Trophoblast cell (in vitro differentiated cells and primary cell): ENCODE results near the gene ZNRF2.
"Not testable (repeated sequence)": the region's sequence is repeated elsewhere in the genome, so short reads cannot be mapped to it uniquely, and the experiment has no call there.

Source experiments
- DNase-seq, 2 donors: peaks; one replicate each; pipeline ENCODE4 v3.0.0-alpha.2; 2016
- H2AFZ ChIP-seq: 2 replicates; pipeline ENCODE4 v1.6.1; 2013; ENCODE audit warnings: low read length, moderate library complexity, mild to moderate bottlenecking; ENCODE audit not compliant: insufficient read depth, poor library complexity
- H2AK5ac ChIP-seq: 2 replicates; pipeline ENCODE4 v1.6.1; 2013; ENCODE audit warnings: mild to moderate bottlenecking, low read length
- H2BK120ac ChIP-seq: 2 replicates; pipeline ENCODE4 v1.6.1; 2013; ENCODE audit warnings: low read length, mild to moderate bottlenecking, moderate library complexity; ENCODE audit not compliant: insufficient read depth, poor library complexity
- H2BK12ac ChIP-seq: 2 replicates; pipeline ENCODE4 v1.6.1; 2013; ENCODE audit warnings: mild to moderate bottlenecking, low read length, moderate library complexity
- H2BK5ac ChIP-seq: 2 replicates; pipeline ENCODE4 v1.6.1; 2013; ENCODE audit warnings: low read length, low read depth, moderate library complexity, mild to moderate bottlenecking; ENCODE audit not compliant: poor library complexity
- H3K14ac ChIP-seq: 2 replicates; pipeline ENCODE4 v1.6.1; 2013; ENCODE audit warnings: mild to moderate bottlenecking, low read length
- H3K18ac ChIP-seq: 2 replicates; pipeline ENCODE4 v1.6.1; 2013; ENCODE audit warnings: mild to moderate bottlenecking, low read length
- H3K23ac ChIP-seq: 2 replicates; pipeline ENCODE4 v1.6.1; 2013; ENCODE audit warnings: low read length
- H3K27ac ChIP-seq: 2 replicates; pipeline ENCODE4 v1.5.1; 2013; ENCODE audit warnings: low read depth, mild to moderate bottlenecking, inconsistent platforms, low read length, moderate library complexity
- H3K27me3 ChIP-seq: 2 replicates; pipeline ENCODE4 v1.6.1; 2013; ENCODE audit warnings: inconsistent platforms, mild to moderate bottlenecking, low read length, moderate library complexity; ENCODE audit not compliant: insufficient read depth
- H3K36me3 ChIP-seq, 2 experiments: 1 replicate in 1 of 2; 2 replicates in 1 of 2; pipeline ENCODE4 v1.6.1; 2013; ENCODE audit warnings: low read length in 2 of 2, mild to moderate bottlenecking in 2 of 2, moderate library complexity in 1 of 2; ENCODE audit not compliant: insufficient read depth in 2 of 2, control insufficient read depth in 1 of 2
- H3K4ac ChIP-seq: 2 replicates; pipeline ENCODE4 v1.6.1; 2013; ENCODE audit warnings: low read depth, mild to moderate bottlenecking, low read length, moderate library complexity
- H3K4me1 ChIP-seq, 2 experiments: 1 replicate in 1 of 2; 2 replicates in 1 of 2; pipeline ENCODE4 v1.6.1; 2013; ENCODE audit warnings: low read length in 2 of 2, mild to moderate bottlenecking in 2 of 2, moderate library complexity in 1 of 2; ENCODE audit not compliant: insufficient read depth in 2 of 2, control insufficient read depth in 1 of 2
- H3K4me2 ChIP-seq: 2 replicates; pipeline ENCODE4 v1.6.1; 2013; ENCODE audit warnings: inconsistent platforms, mild to moderate bottlenecking, low read length, moderate library complexity
- H3K4me3 ChIP-seq: 2 replicates; pipeline ENCODE4 v1.5.1; 2013; ENCODE audit warnings: mild to moderate bottlenecking, low read depth, low read length, inconsistent platforms
- H3K79me1 ChIP-seq: one replicate; pipeline ENCODE4 v1.6.1; 2013; ENCODE audit warnings: low read length
- H3K79me2 ChIP-seq: 2 replicates; pipeline ENCODE4 v1.6.1; 2013; ENCODE audit warnings: low read length, mild to moderate bottlenecking; ENCODE audit not compliant: control insufficient read depth, insufficient read depth, poor library complexity
- H3K9ac ChIP-seq: 2 replicates; pipeline ENCODE4 v1.6.1; 2013; ENCODE audit warnings: mild to moderate bottlenecking, low read length
- H3K9me3 ChIP-seq: 2 replicates; pipeline ENCODE4 v1.6.1; 2013; ENCODE audit warnings: low read depth, mild to moderate bottlenecking, control low read depth, inconsistent platforms, low read length; ENCODE audit not compliant: insufficient read depth
- H4K12ac ChIP-seq: 2 replicates; pipeline ENCODE4 v1.6.1; 2013; ENCODE audit warnings: low read depth, mild to moderate bottlenecking, low read length, moderate library complexity
- H4K8ac ChIP-seq: 2 replicates; pipeline ENCODE4 v1.6.1; 2013; ENCODE audit warnings: low read depth, mild to moderate bottlenecking, low read length, moderate library complexity
- H4K91ac ChIP-seq: one replicate; pipeline ENCODE4 v1.6.1; 2013; ENCODE audit warnings: low read depth, mild to moderate bottlenecking, low read length, moderate library complexity
- WGBS: extraction: QIAGEN DNeasy Blood & Tissue Kit; methylation state at CpG from one replicate; pipeline ENCODE4 v1.1.7; 2013; ENCODE audit warnings: missing lambda C conversion rate; ENCODE audit not compliant: insufficient read length, insufficient coverage; ENCODE audit errors: extremely low coverage; 5-methylcytosine and 5-hydroxymethylcytosine counted together

The ZNRF2 gene

GRCh38 chr7:30379741-30380140 lies 95.3 kb downstream of the ZNRF2 start:
- Histone ChIP-seq H2BK5ac (no peak overlapping the region), H3K23ac (no peak overlapping the region), H3K18ac (no peak overlapping the region), H2BK120ac (no peak overlapping the region), H2AK5ac (no peak overlapping the region), H3K36me3 (no peaks in the 10 kb centered on the region), H3K4me3 (no peak overlapping the region), H2AFZ (no peak overlapping the region), H3K9me3 (no peaks in the 10 kb centered on the region), H3K4me1 (no peaks in the 10 kb centered on the region), H3K9ac (no peak overlapping the region), H3K79me2 (no peaks in the 10 kb centered on the region), H4K12ac (no peak overlapping the region), H4K91ac (no peak overlapping the region), H2BK12ac (no peak overlapping the region), H3K4ac (no peak overlapping the region), H3K79me1 (no peaks in the 10 kb centered on the region), H3K27me3 (no peaks in the 10 kb centered on the region), H3K4me2 (no peak overlapping the region), H4K8ac (no peak overlapping the region), H3K27ac (no peak overlapping the region), H3K14ac (no peak overlapping the region)
- no peak for DNase-seq
- WGBS = no CpG with 5 or more reads among the region's 4 CpGs

GRCh38 chr7:30380294-30380693 lies 95.9 kb downstream of the ZNRF2 start:
- no peaks in the 10 kb centered on the region for H3K79me1 ChIP-seq
- H2AFZ ChIP-seq = no peak overlapping the region
- no peak overlapping the region for H4K8ac ChIP-seq
- H3K36me3 ChIP-seq = no peaks in the 10 kb centered on the region
- no peaks in the 10 kb centered on the region for H3K9me3 ChIP-seq
- DNase-seq = no peak
- no peak overlapping the region for H3K9ac ChIP-seq
- H3K27me3 ChIP-seq = no peaks in the 10 kb centered on the region
- no peak overlapping the region for H3K4me2 ChIP-seq
- H2AK5ac ChIP-seq = no peak overlapping the region
- H3K27ac ChIP-seq = no peak overlapping the region
- H2BK120ac ChIP-seq = no peak overlapping the region
- no peak overlapping the region for H4K12ac ChIP-seq
- H4K91ac ChIP-seq = no peak overlapping the region
- H2BK5ac ChIP-seq = no peak overlapping the region
- no peak overlapping the region for H3K23ac ChIP-seq
- WGBS = no CpG with 5 or more reads among the region's 2 CpGs
- no peak overlapping the region for H2BK12ac ChIP-seq
- H3K4ac ChIP-seq = no peak overlapping the region
- H3K4me1 ChIP-seq = no peaks in the 10 kb centered on the region
- no peak overlapping the region for H3K14ac ChIP-seq
- no peak overlapping the region for H3K18ac ChIP-seq
- H3K79me2 ChIP-seq = no peaks in the 10 kb centered on the region
- no peak overlapping the region for H3K4me3 ChIP-seq

GRCh38 chr7:30380824-30381223 lies 96.4 kb downstream of the ZNRF2 start:
- H3K4ac ChIP-seq, H3K23ac ChIP-seq, H3K9ac ChIP-seq, DNase-seq, H2BK120ac ChIP-seq, H3K79me2 ChIP-seq, H3K27ac ChIP-seq, H3K36me3 ChIP-seq, H3K14ac ChIP-seq, H4K91ac ChIP-seq, H2AFZ ChIP-seq, H3K27me3 ChIP-seq, H3K79me1 ChIP-seq, H2BK5ac ChIP-seq, H3K4me2 ChIP-seq, H3K9me3 ChIP-seq, H3K18ac ChIP-seq, H2BK12ac ChIP-seq, H4K12ac ChIP-seq, H3K4me3 ChIP-seq, H4K8ac ChIP-seq, H3K4me1 ChIP-seq, H2AK5ac ChIP-seq: not testable (repeated sequence)
- no CpG with 5 or more reads among the region's 4 CpGs for WGBS

- Histone ChIP-seq H3K79me2 (no peaks in the 10 kb centered on the region), H3K27ac (no peak overlapping the region), H3K79me1 (no peaks in the 10 kb centered on the region)
Observed at GRCh38 chr7:30382607-30383006, 98.2 kb downstream of the ZNRF2 start.

More at GRCh38 chr7:30382607-30383006, 98.2 kb downstream of the ZNRF2 start:
- no peaks in the 10 kb centered on the region for H3K9me3 ChIP-seq
- H3K4me2 ChIP-seq = no peak overlapping the region
- no peak for DNase-seq
- H2BK120ac ChIP-seq = no peak overlapping the region
- WGBS = no CpG with 5 or more reads among the region's 1 CpG
- H2AFZ ChIP-seq = no peak overlapping the region
- no peak overlapping the region for H2AK5ac ChIP-seq
- no peak overlapping the region for H3K4me3 ChIP-seq
- H3K4me1 ChIP-seq = no peaks in the 10 kb centered on the region
- H2BK12ac ChIP-seq = no peak overlapping the region
- no peak overlapping the region for H3K4ac ChIP-seq
- no peaks in the 10 kb centered on the region for H3K27me3 ChIP-seq
- H3K18ac ChIP-seq = no peak overlapping the region
- no peak overlapping the region for H3K9ac ChIP-seq
- no peak overlapping the region for H3K23ac ChIP-seq
- no peak overlapping the region for H3K14ac ChIP-seq
- no peak overlapping the region for H2BK5ac ChIP-seq
- H4K91ac ChIP-seq = no peak overlapping the region
- H4K8ac ChIP-seq = no peak overlapping the region
- no peak overlapping the region for H4K12ac ChIP-seq
- no peaks in the 10 kb centered on the region for H3K36me3 ChIP-seq
